Hematopoietic multipotent progenitor cell treated with erythropoietin and hydrocortisone succinate and interleukin-3 and kit ligand, for 17 days (in vitro differentiated cells): ENCODE measurements around the gene SRRM3.
"Not testable (repeated sequence)": the region's sequence is repeated elsewhere in the genome, so short reads cannot be mapped to it uniquely, and the experiment has no call there.

ENCODE experiments used
- DNase-seq: peaks from one replicate; pipeline ENCODE4 v3.0.0-alpha.2; 2015; ENCODE audit warnings: low spot score

SRRM3 gene

DNA sequence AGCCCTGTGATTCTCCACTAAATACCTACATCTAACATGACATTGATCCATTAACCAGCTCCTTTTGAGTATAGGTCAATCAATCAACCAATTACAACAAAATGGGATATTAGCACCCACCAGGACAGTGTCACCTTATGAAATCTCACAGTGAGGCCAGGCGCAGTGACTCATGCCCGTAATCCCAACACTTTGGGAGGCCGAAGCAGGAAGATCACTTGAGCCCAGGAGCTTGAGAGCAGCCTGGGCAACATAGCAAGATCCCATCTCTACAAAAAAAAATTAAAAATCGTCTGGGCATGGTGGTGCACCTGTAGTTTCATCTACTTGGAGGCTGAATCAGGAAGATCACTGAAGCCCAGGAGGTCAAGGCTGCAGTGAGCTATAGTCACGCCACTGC, 28.5 kb downstream of the SRRM3 start:
- DNase-seq, result no peak

DNA sequence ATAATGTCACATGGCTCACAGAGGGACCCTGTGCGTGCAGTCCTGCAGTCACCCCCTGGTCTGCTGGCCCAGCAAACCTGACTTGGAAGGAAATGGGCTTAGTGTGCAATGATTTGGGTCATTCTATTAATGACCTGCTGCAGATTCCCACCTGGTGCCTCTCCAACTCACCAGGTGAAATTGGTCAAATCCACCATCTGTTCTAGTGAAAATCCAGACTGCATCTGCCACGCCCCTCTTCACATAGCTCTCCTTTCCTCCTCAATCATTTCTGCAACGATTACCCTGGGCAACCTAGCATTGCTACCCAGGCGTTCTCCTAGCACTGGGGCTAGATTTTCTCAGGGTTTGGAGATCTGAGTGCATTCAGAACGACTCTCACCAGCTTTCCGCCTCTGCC, 29.4 kb downstream of the SRRM3 start:
- DNase-seq, result no peak

DNA sequence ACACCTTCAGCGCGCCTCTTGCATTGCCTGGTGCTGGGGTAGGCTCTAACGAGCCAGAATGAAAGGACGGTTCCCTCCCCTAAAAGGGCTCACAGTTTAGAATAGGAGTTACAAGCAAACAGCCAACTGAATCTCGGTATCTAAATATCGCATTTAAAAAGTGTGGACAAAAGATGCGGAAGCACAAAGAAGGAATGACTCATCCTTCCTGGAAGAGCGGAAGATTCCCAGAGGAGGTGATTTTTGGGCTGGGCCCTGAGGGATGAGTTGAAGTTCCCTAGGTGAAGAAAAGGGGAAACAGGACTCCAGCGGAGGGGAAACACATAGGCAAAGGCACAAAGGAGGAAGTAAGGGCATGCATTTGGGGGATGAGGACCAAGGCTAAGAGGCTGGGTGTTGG, 29.9 kb downstream of the SRRM3 start:
- no peak for DNase-seq

DNA sequence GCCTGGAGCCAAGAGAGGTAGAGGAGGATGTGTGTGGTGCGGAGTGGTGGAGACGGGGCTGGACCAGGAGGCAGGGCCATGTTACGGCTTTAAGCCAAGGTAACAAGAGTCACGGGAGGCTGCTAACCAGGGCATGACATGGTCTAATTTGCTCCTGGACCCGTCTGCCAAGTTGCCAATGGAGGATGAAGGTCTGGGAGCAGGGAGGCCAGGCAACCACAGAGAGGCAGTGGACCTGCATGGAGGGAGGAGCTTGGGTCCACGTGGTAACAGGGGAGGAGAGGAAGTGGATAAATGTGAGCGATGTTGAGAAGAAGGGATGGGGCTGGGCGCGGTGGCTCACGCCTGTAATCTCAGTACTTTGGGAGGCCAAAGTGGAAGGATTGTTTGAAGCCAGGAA, 31.0 kb downstream of the SRRM3 start:
- no peak for DNase-seq

DNA sequence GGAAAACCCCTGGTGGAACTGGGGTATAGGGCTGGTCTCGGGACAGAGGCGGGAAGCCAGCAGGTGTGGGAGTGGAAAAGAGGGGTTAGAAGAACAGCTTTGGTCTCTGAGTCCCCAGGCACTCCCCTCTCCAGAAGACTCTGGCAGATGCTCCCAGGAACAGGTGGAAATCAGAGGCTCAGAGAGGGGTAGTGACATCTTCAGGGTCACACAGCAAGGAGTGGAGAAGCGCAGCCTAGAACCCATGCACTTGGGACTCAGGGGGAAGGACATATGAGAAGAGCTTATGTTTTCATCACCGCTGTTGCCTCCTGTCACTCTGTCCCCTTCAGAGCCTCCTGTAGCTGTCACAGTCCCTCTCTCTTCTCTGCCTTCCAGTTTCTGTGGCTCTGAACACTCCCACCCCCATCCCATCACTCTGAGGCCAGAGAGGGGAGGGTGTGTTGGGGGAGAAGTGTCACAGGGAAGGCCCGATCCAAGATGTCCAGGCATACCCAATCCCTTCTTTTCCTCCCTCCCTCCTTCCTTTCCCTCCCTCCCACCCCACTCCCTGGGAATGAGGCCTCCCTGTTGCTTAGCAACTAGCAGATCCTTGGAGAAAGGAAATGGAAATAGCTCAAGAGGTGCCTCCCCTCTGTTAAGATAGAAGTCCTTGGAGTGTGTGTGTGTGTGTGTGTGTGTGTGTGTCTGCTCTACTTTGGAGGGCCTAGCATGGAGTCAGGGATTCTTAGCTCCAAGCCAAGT, 32.0 kb downstream of the SRRM3 start:
- DNase-seq, result no peak

DNA sequence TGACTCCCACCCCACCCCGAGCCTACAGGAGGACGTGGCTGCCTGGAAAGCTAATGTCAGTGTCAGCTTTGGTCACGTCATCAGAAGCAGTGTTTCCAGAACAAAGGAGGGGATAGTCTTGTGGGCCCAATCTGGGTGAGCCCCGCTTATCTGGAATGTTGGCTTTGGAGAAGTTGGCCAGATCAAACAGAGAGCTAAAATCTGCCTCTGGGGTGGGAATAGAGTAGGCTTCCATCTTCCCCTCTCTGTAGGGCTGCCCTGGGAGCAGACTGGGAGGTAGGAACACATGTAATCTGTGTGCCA, 32.5 kb downstream of the SRRM3 start:
- DNase-seq, result no peak

DNA sequence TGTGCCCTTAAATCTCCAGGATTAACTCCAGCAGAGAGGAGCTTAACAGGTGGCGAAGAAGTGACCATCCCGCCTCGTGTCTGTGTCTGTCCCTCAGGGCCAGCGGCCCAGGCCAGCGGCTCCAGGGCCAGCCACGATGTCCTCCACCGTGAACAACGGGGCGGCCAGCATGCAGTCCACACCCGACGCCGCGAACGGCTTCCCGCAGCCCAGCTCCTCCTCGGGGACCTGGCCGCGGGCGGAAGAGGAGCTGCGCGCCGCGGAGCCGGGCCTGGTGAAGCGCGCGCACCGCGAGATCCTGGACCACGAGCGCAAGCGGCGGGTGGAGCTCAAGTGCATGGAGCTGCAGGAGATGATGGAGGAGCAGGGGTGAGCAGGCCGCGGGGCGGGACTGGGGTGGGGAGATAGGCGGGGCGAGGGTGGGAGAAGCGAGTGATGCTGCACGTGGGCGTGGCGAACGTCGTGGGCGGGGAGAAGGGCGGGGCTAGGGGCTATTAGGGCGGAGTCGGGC, 33.3 kb downstream of the SRRM3 start:
- DNase-seq, result peak; percentile 49

DNA sequence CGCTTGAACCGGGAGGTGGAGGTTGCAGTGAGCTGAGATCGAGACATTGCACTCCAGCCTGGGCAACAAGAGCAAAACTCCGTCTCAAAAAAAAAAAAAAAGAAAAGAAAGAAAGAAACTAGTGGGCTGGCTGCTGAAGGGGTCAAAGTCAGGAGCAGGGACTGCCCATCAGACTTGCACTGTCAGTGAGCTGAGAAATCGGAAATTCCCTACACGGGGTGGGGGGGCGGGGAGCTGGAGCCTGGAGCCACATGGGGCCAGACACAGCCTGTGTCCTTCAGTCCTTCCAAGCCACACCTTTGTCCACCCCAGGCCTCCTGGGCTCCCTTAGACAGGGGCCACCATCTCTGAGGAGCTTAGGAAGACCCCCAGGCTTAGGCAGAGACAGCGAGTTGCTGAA, 34.5 kb downstream of the SRRM3 start:
- DNase-seq, result no peak

DNA sequence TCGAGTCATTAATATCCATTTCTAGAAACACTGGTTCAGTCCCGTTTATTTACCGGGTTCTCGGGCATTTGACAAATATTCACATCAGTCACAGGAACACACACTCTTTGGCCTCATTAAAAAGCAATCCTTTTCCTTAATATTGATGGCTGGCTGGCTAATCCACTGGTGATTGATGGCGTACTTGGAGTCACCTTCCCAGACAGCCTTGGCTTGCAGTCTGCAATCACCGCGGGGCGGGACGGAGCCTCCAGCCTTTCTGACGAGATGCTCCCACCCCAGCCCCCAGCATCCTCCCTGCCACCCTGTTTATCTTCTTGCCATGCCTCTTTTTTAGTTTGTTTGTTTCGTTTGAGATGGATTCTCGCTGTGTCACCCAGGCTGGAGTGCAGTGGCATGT, 36.6 kb downstream of the SRRM3 start:
- DNase-seq, result no peak

DNA sequence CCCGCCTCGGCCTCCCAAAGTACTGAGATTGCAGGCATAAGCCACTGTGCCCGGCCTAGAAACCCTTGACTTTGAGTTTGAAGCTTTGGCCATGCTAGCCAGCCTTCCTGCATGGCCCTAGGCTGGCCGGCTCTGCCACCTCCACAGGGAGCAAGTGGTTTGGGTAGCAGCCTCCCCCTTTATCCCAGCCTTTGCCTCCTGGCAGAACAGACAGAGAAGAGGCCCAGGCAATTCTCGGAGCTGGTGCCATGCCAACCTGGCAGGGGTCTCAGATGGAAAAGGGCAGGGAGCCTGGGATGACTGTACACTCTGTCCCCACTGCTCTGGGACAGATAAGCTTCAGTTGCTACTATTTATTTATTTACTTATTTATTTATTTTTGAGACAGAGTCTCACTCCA, 39.4 kb downstream of the SRRM3 start:
- no peak for DNase-seq

DNA sequence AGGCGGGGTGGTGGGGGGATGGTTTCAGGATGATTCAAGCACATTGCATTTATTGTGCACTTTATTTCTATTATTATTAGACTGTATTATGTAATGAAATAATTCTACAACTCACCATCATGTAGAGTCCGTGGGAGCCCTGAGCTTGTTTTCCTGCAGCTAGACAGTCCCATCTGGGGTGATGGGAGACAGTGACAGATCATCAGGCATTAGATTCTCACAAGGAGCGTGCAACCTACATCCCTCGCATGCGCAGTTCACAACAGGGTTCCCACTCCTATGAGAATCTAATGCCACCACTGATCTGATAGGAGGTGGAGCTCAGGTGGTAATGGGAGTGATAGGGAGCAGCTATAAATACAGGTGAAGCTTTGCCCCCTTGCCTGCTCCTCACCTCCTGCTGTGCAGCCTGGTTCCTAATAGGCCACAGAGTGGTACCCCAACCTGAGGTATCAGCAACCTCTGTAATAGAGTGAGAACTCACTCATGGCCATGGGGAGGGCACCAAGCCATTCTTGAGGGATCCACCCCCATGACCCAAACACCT, 40.9 kb downstream of the SRRM3 start:
- not testable (repeated sequence) for DNase-seq

DNA sequence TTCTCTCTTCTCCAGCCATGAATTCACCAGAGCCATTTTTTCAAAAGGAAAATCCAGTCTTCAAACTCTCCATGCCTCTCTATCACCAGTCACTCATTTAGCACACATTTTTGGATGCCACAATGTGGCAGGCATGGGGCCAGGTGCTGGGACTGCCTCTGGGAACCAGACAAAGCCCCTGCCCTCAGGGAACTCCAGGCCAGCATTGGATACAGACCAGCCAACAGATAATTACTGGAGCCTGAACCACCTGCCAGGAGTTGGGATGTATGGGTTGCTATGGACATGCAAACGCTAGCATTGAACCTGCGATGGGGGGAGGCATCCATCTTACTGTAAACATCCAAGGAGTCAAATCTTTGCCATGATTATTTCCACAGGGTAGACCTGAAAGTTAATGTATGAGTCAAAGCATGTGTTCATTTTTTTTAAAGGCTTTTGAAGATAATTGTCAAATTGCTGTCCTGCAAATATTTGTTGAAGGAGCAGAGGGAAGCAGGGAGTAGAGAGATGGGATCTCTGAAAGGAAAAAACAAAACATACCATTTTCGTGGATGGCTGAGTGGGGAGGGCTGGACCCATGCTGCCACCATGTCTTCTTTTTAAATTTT, 43.2 kb downstream of the SRRM3 start:
- DNase-seq, result no peak

DNA sequence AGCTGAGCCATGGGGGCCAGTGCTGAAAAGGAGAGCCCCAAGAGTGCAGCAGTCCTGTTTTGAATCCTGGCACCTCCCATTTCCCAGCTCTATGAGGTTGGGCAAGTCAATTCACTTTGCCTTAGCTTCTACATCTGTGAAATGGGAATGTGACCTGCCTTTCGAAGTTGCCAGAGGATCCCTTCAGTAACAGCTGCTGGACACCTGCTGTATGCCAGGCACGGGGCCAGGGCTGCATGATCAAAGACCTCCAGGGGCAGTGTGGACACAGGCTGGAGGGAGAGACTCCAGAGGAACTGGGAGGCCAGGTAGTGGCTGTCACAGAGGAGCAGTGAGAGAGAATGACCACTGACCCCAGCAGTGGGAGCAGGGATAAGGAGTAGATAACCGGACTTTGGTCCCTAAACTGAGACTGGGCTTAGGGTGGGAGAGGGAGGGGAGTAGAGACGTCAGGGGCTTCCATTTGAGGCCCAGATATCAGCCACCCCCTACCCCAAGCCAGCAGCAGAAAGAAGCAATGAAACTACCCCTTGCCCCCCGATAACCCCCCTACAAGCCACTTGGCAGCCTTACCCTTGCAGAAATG, 45.2 kb downstream of the SRRM3 start:
- no peak for DNase-seq

DNA sequence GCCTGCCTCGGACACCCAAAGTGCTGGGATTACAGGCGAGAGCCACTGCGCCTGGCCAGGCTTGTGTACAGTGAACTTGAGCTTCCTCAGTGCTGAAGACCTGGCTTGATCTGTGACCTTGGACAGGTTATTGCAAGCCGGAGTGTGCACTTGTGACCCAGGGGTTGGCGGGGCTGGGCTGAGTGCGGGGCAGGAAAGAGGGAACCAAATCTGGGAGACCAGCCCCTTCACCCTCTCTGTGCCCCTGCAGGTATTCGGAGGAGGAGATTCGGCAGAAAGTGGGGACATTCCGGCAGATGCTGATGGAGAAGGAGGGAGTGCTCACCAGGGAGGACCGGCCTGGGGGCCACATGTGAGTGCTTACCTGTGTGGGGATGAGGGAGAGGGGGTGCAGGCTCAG, 46.2 kb downstream of the SRRM3 start:
- no peak for DNase-seq

DNA sequence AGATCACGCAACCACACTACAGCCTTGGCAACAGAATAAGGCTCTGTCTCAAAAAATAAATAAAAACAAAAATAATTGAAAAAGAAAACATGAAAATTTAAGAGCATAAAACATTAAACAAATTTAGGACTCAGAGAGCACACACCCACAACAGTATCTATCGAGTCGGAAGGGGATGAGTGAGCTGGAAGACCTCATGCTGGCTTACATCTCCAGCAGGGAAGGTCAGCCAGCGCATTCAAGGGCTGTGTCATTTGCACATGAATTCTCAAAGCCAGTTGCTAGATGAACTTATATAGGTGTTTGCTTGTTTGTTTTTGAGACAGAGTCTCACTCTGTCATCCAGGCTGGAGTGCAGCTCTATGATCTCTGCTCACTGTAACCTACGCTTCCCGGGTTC, 50.3 kb downstream of the SRRM3 start:
- DNase-seq, result no peak

DNA sequence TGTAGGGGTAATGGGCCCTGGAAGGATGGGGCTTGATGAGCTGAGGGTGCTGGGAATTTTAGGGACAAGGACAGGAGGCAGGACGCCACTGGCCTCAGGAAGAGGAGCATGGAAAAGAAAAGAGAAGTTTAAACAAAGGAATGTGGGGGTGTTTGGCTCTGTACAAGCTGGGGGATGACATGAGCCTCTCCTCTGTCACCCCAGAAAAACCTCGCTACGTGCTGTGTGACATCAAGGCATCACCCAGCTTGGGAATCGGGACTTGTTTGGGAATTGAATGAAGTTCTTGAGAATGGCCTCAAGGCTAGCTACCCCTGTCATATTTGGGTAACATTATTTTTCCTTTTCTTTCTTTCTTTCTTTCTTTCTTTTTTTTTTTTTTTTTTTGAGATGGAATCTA, 53.1 kb downstream of the SRRM3 start:
- no peak for DNase-seq

DNA sequence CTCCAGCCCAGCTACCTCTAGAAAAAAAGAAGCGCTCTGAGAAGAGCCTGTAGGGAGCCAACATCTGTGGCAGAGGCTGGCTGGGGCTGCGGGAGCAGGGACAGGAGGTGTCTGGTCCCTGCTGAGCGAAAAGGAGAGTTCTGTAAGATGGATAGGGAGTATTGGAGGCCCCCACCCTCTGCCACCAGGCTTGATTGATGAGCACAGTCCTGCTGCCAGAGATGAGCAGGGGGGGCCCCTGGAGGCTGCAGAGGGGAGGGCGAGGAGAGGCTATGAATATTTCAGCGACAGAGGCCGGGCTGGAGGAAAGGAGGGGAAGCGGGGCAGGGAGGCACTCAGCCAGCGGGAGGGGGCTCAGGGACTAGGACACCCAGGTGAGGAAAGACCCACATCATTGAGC, 56.3 kb downstream of the SRRM3 start:
- no peak for DNase-seq

DNA sequence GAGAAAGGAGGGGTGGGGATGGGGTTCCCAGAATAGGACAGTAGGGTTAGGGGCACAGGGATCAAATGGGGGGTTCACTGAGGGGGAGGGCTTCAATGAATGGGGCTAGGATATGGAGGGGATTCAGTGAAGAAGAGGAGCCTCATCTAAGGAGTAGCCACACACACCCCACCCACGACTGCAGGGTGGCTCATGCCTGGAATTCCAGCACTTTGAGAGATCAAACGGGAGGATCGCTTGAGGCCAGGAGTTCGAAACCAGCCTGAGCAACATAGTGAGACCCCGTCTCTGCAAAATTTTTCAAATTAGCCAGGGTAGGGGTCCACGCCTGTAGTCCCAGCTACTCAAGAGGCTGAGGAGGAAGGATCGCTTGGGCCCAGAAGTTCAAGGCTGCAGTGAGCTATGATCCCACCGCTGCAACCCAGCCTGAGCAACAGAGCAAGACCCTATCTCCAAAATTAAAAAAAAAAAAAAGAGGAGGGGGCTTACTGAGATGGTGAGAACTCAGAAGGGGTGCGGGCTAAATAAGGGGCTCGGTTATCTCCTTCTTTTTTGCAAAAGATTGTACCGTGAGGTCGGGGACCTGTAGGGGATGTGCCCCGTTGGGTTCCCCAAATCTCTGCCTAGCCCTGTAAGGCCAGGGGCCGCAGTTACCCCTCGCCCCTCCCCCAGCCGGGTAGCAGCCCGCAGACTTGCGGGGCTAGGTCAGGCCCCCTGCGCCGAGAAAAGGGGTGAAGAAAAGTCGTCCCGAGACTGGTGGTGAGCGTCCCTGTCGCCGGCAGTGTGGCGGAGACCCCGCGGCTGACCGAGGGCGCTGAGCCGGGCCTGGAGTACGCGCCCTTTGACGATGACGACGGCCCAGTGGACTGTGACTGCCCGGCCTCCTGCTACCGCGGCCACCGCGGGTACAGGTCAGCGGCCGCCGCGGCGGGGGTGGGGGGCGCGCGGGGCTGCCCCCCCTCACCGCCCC, 57.7 kb downstream of the SRRM3 start:
- DNase-seq, result no peak

DNA sequence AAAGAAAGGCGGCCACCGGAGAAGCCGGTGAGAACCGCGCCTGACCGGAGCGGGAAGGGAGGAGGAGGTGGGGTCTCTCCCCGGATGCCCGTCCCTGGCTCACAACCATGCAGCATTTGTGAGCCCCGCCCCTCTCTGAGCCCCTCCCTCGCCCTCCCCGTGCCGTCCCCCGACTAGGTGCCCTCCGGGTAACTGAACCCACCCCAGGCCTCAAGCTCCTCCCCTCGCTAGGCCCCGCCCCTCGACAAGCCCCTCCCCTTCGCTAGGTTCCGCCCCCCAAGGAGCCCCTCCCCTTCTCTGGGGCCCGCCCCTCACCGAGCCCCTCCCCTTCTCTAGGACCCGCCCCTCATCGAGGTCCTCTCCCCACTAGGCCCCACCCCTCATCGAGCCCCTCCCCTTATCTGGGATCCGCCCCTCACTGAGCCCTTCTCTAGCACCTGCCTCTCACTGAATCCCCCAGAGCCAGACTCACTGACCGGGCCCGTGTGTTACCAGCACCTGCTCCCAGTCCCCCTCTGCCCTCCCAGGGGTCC, 58.5 kb downstream of the SRRM3 start:
- DNase-seq, result peak; percentile 32

DNA sequence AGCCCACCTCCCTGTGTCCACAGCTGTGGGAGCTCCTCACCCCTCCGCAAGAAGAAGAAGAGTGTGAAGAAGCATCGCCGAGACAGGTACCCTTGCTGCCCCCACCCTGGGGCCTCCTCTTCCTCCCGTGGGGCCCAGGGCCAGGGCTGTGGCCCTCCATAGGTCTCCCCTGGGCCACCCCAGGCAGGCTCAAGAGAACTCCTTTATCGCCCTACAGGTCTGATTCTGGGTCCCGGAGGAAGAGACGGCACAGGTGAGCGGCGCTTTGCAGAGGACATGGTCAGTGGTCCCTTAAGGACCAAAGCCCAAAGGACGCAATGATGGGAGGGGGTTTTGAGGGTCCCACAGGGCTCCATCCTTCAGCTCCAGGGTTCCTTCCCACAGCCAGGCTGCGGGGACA, 59.6 kb downstream of the SRRM3 start:
- DNase-seq, result no peak

DNA sequence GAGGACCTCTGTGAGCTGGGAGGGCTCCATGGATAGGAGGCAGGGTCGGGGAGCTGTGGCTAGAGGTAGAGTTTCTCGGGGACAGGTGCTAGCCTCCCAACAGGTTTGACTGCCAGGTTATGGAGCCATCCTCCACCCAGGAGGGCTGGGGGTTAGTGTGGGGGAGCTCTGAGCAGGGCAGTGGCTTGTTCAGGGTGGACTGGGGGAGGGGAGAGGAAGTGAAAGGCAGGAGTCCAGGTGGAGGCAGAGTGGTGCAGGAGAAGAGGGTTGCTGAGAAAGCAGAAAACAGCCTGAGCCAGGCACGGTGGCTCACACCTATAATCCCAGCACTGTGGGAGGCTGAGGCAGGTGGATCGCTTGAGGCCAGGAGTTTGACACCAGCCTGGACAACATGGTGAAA, 60.2 kb downstream of the SRRM3 start:
- DNase-seq, result no peak
